Ureter (tissue), 1 donor: Measurements from ENCODE around the gene DPPA5. TPM values are rescaled to one million over a fixed set of nuclear protein-coding genes. Genes with fewer than 3 reads are reported as not detected.
A peak's percentile ranks its signal among the peaks of the same experiment; 100 is the strongest.
"Not testable (repeated sequence)": the region's sequence is repeated elsewhere in the genome, so short reads cannot be mapped to it uniquely, and the experiment has no call there.

Experiments
- DNase-seq: peaks from one replicate; pipeline ENCODE4 v3.0.0-alpha.2; 2020; ENCODE audit warnings: low spot score
- total RNA-seq: library from RNA; stranded (reverse); gene quantifications from one replicate; pipeline ENCODE4 v1.2.4, GENCODE V29; 2023
- donor health status: DM: yes; HTN: yes; CAD: no.

The DPPA5 gene
- total RNA-seq = not detected

- no peak for DNase-seq
Measured at GRCh38 chr6:73353636-73354593, at the start of gene DPPA5. TSS of gene DPPA5 (minus strand) at chr6:73354276. CDS start at chr6:73354225, 51 bp downstream.

- no peak for DNase-seq
Measured at GRCh38 chr6:73400656-73401055, 46.6 kb upstream of the DPPA5 start.

- no peak for DNase-seq
Measured at GRCh38 chr6:73395875-73396274, 41.8 kb upstream of the DPPA5 start.

- DNase-seq = peak; percentile 60
Measured at GRCh38 chr6:73394577-73395354, 40.7 kb upstream of the DPPA5 start, which contains the start of gene DDX43. TSS of gene DDX43 (plus strand) at chr6:73394828. CDS start at chr6:73394906, 78 bp downstream.

GRCh38 chr6:73393278-73393677 is 39.2 kb upstream of the DPPA5 start:
- no peak for DNase-seq

- not testable (repeated sequence) for DNase-seq
Measured at GRCh38 chr6:73392188-73392587, 38.1 kb upstream of the DPPA5 start.

- no peak for DNase-seq
Measured at GRCh38 chr6:73391675-73392074, 37.6 kb upstream of the DPPA5 start.

- DNase-seq = no peak
Measured at GRCh38 chr6:73389854-73390253, 35.8 kb upstream of the DPPA5 start.

GRCh38 chr6:73388800-73389512 is 34.9 kb upstream of the DPPA5 start:
- peak; percentile 55 for DNase-seq

GRCh38 chr6:73388433-73388799 is 34.3 kb upstream of the DPPA5 start:
- DNase-seq = no peak

GRCh38 chr6:73382462-73383113 is 28.5 kb upstream of the DPPA5 start:
- no peak for DNase-seq

GRCh38 chr6:73381531-73381930 is 27.5 kb upstream of the DPPA5 start:
- DNase-seq = not testable (repeated sequence)

GRCh38 chr6:73377225-73377624 is 23.1 kb upstream of the DPPA5 start:
- DNase-seq = no peak

- no peak for DNase-seq
Measured at GRCh38 chr6:73375216-73375615, 21.1 kb upstream of the DPPA5 start.

GRCh38 chr6:73372516-73372915 is 18.4 kb upstream of the DPPA5 start:
- DNase-seq = no peak

GRCh38 chr6:73371984-73372383 is 17.9 kb upstream of the DPPA5 start:
- DNase-seq = no peak

- DNase-seq = no peak
Measured at GRCh38 chr6:73369563-73369962, 15.5 kb upstream of the DPPA5 start, which contains the start of gene OOEP. TSS of gene OOEP (minus strand) at chr6:73369897. CDS start at chr6:73369792, 105 bp downstream.

- DNase-seq = no peak
Measured at GRCh38 chr6:73369157-73369556, 15.1 kb upstream of the DPPA5 start.

- no peak for DNase-seq
Measured at GRCh38 chr6:73368675-73369074, 14.6 kb upstream of the DPPA5 start.

- no peak for DNase-seq
Measured at GRCh38 chr6:73367761-73368355, 13.8 kb upstream of the DPPA5 start.

GRCh38 chr6:73364549-73364948 is 10.5 kb upstream of the DPPA5 start:
- no peak for DNase-seq
